GM21576 (cell line): ENCODE results near the gene CARD6.
A peak's percentile ranks its signal among the peaks of the same experiment; 100 is the strongest.
"Not testable (repeated sequence)": the region's sequence is repeated elsewhere in the genome, so short reads cannot be mapped to it uniquely, and the experiment has no call there.

ENCODE experiments used
- ATAC-seq: cut with Tn5 transposase; IDR thresholded peaks from one replicate; pipeline ENCODE4 v1.9.1; 2021; ENCODE audit warnings: mild to moderate bottlenecking, moderate library complexity; ENCODE audit not compliant: unreplicated experiment

CARD6 gene, protein sequence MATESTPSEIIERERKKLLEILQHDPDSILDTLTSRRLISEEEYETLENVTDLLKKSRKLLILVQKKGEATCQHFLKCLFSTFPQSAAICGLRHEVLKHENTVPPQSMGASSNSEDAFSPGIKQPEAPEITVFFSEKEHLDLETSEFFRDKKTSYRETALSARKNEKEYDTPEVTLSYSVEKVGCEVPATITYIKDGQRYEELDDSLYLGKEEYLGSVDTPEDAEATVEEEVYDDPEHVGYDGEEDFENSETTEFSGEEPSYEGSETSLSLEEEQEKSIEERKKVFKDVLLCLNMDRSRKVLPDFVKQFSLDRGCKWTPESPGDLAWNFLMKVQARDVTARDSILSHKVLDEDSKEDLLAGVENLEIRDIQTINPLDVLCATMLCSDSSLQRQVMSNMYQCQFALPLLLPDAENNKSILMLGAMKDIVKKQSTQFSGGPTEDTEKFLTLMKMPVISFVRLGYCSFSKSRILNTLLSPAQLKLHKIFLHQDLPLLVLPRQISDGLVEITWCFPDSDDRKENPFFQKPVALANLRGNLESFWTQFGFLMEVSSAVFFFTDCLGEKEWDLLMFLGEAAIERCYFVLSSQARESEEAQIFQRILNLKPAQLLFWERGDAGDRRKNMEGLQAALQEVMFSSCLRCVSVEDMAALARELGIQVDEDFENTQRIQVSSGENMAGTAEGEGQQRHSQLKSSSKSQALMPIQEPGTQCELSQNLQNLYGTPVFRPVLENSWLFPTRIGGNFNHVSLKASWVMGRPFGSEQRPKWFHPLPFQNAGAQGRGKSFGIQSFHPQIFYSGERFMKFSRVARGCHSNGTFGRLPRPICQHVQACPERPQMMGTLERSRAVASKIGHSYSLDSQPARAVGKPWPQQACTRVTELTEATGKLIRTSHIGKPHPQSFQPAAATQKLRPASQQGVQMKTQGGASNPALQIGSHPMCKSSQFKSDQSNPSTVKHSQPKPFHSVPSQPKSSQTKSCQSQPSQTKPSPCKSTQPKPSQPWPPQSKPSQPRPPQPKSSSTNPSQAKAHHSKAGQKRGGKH

DNA sequence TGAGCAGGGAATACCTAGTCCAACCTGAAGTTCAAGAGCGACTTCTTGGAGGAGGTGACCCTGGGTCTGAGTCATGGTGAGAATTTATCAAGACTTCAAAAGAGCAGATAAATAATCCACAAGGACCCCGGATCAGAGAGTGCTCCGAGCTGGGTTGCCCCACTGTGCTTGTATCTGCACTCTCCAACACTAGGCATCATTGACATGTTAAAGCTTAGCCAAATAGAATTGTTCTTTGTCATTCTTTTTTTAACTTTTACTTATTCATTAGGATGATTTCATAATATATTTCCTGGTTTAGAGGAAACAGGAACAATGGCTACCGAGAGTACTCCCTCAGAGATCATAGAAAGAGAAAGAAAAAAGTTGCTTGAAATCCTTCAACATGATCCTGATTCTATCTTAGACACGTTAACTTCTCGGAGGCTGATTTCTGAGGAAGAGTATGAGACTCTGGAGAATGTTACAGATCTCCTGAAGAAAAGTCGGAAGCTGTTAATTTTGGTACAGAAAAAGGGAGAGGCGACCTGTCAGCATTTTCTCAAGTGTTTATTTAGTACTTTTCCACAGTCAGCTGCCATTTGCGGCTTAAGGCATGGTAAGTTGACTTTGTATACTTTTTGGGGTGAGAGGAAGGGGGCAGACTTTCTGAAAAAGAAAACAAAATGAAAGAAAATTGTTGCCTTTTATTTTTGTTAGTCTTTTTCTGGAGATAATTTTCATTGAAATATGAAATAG, at the start of gene CARD6:
Gene CARD6, plus strand, starts transcription at position 300 of the 738 bp plus-strand sequence. Its CDS starts 16 bp downstream, at position 316.
- ATAC-seq = peak; percentile 43

DNA sequence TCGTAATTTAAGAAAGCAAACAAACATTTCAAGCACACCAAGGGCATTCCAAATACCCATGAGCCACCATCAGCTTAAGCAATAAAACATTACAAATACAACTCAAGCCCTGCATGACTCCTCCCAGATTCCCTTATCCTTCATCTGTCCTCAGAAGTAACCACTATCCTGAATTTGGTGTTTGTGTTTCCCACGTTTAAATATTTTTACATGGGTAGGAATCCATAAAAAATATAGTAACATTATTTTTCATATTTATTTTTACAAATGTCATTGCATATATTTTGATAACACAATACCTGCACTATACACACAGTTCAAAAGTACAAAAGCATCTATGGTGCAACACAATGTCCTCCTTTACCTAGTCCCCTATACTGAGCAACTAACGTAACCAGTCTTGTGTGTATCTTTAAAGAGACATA, 49.4 kb upstream of the CARD6 start:
- no peak for ATAC-seq

DNA sequence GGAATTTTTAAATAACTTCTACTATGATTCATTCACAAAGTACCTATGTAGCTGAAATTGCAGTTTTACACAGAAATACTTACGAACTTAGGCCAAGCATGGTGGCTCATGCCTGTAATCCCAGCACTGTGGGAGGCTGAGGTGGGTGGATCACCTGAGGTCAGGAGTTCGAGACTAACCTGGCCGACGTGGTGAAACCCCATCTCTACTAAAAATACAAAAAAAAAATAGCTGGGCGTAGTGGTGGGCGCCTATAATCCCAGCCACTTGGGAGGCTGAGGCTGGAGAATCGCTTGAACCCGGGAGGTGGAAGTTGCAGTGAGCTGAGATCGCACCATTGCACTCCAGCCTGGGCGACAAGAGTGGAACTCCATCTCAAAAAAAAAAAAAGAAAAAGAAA, 48.5 kb upstream of the CARD6 start:
- not testable (repeated sequence) for ATAC-seq

DNA sequence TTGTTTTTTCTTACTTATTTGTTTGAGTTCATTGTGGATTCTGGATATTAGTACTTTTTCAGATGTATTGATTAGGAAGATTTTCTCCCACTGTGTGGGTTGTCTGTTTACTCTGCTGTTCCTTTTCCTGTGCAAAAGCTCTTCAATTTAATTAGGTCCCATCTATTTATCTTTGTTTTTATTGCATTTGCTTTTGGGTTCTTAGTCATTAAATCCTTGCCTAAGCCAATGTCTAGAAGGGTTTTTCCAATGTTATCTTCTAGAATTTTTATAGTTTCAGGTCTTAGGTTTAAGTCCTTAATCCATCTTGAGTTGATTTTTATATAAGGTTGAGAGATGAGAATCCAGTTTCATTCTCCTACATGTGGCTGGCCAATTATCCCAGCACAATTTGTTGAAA, 46.8 kb upstream of the CARD6 start:
- not testable (repeated sequence) for ATAC-seq

DNA sequence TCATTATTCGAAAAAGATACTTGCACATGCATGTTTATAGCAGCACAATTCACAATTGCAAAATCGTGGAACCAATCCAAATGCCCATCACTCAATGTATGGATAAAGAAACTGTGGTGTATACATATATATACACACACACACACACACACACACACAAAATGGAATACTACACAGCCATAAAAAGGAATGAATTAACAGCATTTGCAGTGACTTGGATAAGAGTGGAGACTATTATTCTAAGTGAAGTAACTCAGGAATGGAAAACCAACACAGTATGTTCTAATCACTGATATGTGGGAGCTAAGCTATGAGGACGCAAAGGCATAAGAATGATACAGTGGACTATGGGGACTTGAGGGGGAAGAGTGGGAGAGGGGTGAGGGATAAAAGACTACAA, 46.3 kb upstream of the CARD6 start:
- not testable (repeated sequence) for ATAC-seq

DNA sequence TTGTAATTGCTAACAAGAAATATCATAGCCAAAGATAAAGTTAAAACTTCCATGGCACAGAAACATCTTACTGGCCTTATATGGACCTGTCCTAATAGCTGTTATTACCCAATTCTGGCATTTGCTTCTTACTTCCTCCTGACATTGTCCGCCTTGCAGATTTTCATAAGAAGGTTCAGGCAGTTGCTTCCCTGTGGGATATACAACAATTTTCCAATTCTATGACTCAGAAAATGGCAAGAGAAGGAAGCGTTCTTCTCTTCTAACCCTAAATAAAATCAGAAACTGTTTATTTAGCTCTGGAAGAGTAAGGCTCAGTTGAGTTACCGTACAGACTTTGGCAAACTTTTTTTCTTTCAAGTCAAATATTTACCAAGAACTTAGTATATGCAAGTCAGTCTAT, 44.7 kb upstream of the CARD6 start:
- ATAC-seq = no peak

DNA sequence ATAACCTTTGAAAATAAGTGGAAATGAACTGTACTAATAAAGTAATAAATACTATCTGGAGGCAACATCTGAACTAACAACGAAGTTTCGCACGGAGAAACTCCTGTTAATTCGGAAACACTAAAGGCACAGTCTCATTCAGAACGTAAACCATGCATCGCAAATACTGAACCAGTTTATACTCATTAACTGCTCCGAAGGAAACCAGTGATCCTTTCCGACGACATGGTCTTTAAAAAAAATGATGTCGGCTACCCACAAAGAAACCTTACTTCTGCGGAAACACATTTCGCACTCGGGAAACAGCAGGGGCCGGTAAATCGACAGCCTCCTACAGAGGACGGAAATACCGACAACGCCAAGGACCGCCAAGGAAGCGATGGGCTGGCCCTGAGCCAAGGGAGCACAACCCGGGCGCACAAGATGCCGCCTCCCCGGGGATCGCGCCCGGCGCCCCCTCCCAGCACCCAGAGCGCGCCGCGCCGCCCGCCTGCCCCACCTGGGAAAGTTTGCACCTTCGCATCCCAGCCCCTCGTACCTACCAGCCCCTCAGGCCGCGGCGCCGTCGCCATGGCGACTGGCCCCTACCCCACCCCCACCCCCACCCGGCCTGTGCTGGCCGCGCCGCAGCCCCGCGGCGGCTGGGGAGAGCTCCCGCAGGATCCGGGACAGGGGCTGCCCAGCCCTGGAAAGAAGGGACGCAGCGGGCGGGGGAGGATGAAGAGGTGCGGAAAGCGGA, 43.7 kb upstream of the CARD6 start:
- ATAC-seq = peak; percentile 41

DNA sequence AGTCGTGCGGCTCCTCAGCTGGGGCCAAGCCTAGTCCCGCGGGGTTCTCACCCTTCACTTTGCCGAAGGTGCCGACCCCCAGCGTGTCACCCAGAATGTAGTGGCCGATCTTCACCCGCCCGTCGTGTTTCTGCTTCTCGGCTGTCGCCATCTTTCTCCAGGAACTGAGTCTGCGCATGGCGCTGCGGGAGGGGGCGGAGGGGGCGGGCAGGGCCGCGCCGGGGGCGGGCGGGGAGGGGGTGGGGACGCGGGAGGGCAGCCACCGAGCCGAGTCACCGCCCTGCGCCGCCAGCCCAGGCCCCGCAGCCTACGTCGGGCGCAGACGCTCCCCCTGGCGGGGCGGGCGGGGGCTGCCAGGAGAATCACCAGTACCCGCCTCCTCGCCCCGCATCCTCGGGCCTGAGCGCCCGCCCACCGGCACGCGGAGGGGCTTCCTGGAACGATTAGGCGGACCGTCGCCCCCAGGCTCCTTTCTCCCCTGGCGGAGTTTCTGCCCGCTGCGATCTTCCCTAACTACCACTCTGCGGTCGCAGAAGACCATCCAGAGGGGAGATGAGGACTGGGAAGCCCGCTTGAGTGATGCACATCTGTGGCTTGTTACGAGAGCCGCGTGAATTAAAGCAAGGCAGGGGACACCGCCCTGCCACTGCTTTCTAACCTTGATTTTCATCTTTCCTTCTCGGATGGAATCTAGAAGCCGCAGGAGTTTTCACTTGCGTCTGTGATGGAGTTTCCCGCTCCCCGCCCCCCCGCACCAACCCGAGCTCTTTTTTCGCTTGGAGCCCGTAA, 43.0 kb upstream of the CARD6 start, which contains the start of gene PRKAA1:
Gene PRKAA1, minus strand, starts transcription at position 363 of the 789 bp plus-strand sequence. Its CDS starts 185 bp downstream, at position 178.
- peak; percentile 93 for ATAC-seq

DNA sequence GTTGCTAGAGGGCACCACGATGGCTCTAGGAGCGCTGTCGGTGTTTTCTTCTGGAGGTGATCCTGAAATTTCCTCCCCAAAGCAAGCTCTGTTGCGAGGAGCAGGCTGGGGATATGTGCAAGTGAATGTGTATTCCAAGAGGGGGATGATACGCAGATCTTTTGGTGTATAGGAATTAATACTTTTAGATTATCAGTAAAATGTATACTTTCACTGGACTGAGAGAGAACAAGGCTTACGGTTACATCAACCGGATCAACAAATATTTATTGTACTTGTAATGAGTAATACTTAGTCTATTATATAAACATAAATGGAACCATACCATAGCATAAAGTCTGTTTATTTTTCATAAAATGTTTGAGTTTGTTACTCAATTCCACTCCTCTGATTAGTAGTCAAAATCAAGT, 42.4 kb upstream of the CARD6 start:
- ATAC-seq = no peak

DNA sequence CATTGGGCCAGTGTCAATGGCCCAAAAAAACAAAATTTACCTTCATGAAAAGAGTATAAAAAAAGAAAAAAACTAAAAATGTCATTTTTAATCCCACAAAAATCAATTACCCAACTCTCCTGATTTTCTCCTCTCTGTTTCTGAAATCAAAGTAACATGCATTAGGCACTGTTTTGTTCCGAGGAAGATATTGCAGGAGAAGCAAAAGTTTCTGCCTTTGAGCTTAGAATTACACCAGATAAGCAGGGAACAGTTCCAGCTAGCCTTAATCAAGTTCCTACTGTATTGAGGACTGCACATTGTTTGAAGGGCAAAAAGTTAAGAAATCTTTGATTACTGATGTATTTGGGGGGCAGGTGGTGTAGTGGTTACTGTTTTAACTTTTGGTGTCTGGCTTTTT, 41.9 kb upstream of the CARD6 start:
- ATAC-seq = no peak

DNA sequence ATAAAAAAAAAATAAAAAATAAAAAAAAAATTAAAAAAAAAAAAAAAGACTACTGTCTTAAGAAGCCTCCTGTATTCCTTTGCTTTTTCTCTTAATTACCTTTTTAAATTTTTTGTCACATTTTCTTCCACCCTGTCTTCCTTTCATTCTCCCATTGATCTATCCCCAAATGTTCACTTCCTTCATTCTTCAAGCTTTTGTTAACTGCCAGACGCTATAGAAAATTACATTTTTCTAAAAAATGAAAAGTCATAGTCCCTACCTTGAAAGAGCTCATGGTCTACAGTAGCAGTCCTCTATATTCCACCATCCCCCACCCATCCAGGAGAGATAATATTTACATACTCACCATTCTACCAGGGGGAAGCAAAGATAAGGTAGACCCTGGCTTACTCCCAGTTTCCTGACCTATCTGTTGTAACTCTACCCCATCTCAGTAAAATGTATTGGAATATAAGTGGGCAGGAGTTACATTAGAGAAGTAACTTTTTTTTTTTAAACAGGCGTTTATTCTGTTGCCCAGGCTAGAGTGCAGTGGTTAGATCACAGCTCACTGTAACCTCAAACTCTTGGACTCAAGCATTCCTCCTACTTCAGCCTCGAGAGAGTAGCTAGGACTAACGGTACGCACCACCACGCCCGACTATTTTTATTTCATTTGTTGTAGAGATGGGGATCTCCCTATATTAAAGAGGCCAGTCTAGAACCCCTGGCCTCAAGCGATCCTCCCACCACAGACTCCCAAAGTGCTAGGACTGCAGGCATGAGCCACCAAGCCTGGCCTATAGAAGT, 39.2 kb upstream of the CARD6 start:
- ATAC-seq = no peak

DNA sequence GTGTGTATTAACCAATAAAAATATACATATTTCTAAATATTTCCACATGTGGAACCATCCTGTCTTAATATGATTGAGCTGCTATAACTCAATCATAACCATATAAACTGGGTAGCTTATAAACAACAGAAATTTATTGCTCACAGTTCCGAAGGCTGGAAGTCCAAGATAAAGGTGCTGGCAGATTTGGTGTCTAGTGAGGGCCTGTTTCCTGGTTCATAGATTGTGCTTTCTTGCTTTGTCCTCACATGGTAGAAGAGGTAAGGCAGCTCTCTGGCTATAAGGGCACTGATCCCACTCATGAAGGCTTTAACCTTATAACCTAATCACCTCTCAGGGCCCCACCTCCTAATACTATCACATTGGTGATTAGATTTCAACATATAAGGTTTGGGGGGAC, 29.0 kb upstream of the CARD6 start:
- no peak for ATAC-seq

DNA sequence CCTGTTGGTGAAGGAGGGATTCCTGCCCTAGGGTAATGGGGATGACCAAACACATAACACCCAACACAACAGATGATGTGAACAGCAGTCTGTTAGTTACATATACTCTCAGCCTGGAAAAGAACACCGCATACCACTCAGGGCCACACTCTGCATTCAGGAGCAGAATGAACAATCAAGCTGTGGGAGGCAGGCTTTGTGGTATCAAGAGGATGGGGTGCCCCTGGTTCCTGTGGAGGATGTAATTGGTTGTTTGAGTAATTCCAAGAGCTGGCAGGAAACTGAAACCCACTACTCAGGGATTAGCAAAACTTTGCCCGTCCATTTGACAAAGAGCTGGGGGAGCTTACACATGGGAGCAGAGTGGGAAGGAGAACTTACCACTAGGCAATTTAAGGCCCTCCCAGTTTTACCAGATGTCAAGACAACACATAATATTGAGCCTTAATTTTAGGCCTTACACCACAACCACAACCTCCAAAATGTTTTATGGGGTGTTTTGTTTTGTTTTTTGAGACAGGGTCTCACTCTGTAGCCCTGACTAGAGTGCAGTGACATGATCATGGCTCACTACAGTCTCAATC, 27.4 kb upstream of the CARD6 start:
- no peak for ATAC-seq

DNA sequence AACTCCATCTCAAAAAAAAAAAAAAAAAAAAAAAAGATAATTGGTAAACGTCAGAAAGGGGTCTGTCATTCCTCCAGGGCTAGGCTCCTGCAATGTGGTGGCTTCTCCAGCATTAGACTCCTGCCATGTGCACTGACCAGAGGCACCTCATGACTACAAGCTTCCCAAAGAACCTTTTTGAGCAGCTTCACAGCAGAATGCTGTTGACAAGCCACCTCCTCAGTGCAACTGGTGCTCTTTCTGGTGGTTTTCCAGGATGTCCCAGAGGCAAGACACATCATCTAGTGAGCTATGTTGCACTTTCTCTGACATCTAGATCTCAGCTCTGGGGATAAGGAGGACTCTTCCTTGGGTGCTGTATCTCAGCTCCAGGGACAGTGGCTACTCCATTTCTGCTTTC, 17.7 kb upstream of the CARD6 start:
- ATAC-seq = no peak

DNA sequence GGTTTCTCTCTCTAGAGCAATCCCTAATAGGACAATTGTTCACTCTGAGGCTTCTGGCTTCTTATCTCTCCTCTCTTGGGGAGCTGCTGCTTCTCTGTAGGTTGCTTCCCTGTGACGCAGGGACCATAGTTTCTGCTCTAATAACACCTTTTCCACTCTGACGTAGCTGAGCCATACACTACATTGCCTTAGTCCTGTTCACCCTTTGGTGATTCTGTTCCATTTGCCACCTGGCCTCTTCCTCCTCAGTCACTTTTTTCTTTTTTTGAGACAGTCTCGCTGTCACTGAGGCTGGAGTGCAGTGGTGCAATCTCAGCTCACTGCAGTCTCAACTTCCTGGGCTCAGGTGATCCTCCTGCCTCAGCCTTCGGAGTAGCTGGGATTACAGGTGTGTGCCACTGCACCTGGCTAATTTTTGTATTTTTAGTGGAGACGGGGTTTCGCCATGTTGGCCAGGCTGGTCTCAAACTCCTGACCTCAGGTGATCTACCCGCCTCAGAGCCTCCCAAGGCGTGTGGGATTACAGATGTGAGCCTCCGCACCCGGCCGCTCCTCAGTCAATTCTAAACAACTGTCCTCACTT, 15.6 kb upstream of the CARD6 start:
- not testable (repeated sequence) for ATAC-seq

DNA sequence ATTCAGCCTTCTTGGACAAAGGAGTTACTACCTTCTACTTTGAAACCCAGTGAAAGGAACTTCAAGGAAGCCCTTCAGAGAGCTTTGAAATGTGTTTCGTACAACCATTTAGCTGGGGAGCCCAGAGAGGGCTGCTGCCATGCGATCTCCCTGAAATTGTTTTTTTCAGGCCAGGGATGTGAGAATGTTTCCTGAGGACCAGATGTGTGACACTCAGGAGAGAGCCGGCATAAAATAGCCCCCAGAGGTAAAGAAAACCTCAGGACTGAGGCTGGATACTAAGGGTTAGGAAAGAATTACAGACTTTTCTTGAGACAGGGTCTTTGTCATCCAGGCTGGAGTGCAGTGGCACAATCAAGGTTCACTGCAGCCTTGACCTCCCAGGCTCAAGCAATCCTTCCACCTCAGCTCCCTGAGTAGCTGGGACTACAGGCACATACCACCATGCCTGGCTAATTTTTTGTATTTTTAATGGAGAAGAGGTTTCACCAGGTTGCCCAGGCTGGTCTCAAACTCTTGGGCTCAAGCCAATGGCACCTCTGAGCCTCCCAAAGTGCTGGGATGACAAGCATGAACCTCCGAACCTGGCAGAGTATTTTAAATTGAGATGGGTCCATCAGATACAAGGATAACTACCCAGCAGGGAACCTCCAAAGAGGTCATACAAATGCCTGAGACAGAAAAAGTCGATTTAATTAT, 14.5 kb upstream of the CARD6 start:
- ATAC-seq = no peak
